Parathyroid adenoma (tissue), 2 donors: ENCODE measurements around the gene GGT5.

Experiments
- H2AFZ ChIP-seq: fragments of 300-600 bp; sonication (generic); one replicate; pipeline ENCODE4 v1.7.0; 2017; ENCODE audit warnings: antibody characterized with exemption, mild to moderate bottlenecking
- H3K27ac ChIP-seq: fragments of 300-600 bp; sonication (generic); one replicate; pipeline ENCODE4 v1.7.0; 2017
- H3K27me3 ChIP-seq: fragments of 300-600 bp; sonication (generic); one replicate; pipeline ENCODE4 v1.7.0; 2017; ENCODE audit warnings: low read length; ENCODE audit not compliant: control insufficient read depth, insufficient read depth
- H3K36me3 ChIP-seq: fragments of 300-600 bp; sonication (generic); one replicate; pipeline ENCODE4 v1.7.0; 2017; ENCODE audit warnings: low read length; ENCODE audit not compliant: control insufficient read depth, insufficient read depth
- H3K4me1 ChIP-seq: fragments of 300-600 bp; sonication (generic); one replicate; pipeline ENCODE4 v1.7.0; 2017; ENCODE audit warnings: control low read depth
- H3K4me2 ChIP-seq: fragments of 300-600 bp; sonication (generic); one replicate; pipeline ENCODE4 v1.7.0; 2017; ENCODE audit warnings: low read length
- H3K4me3 ChIP-seq: fragments of 300-600 bp; sonication (generic); one replicate; pipeline ENCODE4 v1.7.0; 2017; ENCODE audit warnings: low read depth, low read length
- H3K79me2 ChIP-seq: fragments of 300-600 bp; sonication (generic); one replicate; pipeline ENCODE4 v1.7.0; 2017; ENCODE audit warnings: control low read depth
- H3K9ac ChIP-seq: fragments of 300-600 bp; sonication (generic); one replicate; pipeline ENCODE4 v1.7.0; 2017; ENCODE audit warnings: mild to moderate bottlenecking
- H3K9me3 ChIP-seq: fragments of 300-600 bp; sonication (generic); one replicate; pipeline ENCODE4 v1.7.0; 2017; ENCODE audit warnings: low read length; ENCODE audit not compliant: control insufficient read depth
- TF ChIP-seq, protein P1 (sequence below): fragments of 300-600 bp; sonication (generic); IDR thresholded peaks from one replicate; pipeline ENCODE4 v1.7.0; 2017; ENCODE audit warnings: antibody characterized with exemption, mild to moderate bottlenecking
- donor health status: primary hyperparathyroidism.

GGT5 gene

DNA sequence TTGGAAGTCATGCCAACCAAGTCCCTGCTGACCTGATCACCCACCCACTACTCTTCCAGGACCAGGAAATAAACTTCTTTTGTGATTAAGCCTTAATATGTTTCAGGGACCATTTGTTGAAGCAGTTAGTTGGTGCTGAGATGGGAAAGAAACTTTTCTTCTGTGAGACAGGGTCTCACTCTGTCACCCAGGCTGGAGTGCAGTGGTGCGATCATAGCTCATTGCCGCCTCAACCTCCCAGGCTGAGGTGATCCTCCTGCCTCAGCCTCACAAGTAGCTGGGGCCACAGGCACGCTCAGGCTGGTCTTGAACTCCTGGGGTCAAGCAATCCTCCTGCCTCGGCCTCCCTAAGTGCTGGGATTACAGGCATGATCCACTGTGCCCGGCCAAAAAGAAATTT is 53.0 kb downstream of the GGT5 start:
- H3K4me2 ChIP-seq, result no peak overlapping the region
- H3K9ac ChIP-seq, result no peak overlapping the region
- H3K79me2 ChIP-seq, result no peaks in the 10 kb centered on the region
- TF ChIP-seq, protein P1, sequence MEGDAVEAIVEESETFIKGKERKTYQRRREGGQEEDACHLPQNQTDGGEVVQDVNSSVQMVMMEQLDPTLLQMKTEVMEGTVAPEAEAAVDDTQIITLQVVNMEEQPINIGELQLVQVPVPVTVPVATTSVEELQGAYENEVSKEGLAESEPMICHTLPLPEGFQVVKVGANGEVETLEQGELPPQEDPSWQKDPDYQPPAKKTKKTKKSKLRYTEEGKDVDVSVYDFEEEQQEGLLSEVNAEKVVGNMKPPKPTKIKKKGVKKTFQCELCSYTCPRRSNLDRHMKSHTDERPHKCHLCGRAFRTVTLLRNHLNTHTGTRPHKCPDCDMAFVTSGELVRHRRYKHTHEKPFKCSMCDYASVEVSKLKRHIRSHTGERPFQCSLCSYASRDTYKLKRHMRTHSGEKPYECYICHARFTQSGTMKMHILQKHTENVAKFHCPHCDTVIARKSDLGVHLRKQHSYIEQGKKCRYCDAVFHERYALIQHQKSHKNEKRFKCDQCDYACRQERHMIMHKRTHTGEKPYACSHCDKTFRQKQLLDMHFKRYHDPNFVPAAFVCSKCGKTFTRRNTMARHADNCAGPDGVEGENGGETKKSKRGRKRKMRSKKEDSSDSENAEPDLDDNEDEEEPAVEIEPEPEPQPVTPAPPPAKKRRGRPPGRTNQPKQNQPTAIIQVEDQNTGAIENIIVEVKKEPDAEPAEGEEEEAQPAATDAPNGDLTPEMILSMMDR, result no peak
- no peaks in the 10 kb centered on the region for H3K9me3 ChIP-seq
- H3K27me3 ChIP-seq, result no peaks in the 10 kb centered on the region
- H3K36me3 ChIP-seq, result no peaks in the 10 kb centered on the region
- H2AFZ ChIP-seq, result no peak overlapping the region
- H3K4me1 ChIP-seq, result peaks cover 2% of the 10 kb centered on the region
- no peak overlapping the region for H3K4me3 ChIP-seq
- H3K27ac ChIP-seq, result no peak overlapping the region

DNA sequence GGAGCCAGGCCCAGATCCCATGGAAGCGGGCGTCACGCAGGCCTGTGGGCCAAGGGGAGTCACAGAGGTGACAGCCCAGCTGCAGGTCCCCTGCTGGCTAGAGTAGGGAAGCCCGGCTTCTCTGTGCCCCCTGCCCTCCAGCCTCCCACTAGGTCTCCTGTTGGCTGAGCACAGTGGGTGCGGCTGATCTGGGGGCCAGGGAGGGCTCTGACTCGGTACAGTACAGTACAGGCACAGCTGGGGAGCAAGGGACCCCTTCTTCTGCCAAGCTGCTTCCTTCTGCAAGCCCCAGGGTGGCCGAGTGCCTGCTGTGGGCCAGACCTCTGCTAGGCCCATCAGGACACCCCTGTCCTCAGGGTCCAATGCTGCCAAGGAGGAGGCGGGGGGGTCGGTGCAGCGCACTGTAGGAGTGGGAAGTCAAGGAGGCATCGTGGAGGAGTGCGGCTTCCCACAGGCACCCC is 53.5 kb downstream of the GGT5 start:
- TF ChIP-seq, protein P1, result no peak
- Histone ChIP-seq H3K9me3 (no peaks in the 10 kb centered on the region), H3K4me1 (peaks cover 2% of the 10 kb centered on the region), H3K79me2 (no peaks in the 10 kb centered on the region), H3K36me3 (no peaks in the 10 kb centered on the region), H3K4me2 (no peak overlapping the region), H3K27me3 (no peaks in the 10 kb centered on the region), H3K4me3 (no peak overlapping the region), H2AFZ (no peak overlapping the region), H3K9ac (no peak overlapping the region), H3K27ac (no peak overlapping the region)

DNA sequence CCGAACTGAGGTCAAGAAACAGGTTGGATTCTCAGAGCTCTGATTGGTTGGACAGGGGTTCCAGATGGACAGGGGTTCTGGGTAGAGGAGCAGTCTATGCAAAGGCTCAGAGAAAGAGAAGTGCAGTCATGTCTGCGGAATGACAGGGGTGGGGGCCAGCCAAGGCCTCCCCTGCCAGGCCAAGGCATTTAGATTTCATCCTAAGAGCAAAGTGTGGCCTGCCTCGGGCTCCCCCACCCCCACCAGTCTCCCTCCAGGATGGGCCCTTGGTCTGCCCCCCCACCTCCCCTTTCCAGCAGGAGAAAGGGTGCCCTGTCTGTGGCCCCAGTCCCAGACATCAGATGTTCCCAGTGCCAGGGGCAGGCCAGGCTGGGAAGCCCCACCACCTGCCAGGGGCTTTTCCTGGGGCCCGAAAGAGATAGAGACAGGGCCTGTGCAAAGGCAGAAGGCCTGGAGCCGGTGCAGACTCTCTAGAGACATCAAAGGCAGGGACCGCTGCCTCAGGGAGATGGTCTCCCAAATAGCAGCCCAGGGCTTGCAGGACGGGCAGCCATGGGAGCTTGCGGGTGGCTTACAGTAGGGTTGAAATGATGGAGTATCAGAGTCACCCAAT is 54.2 kb downstream of the GGT5 start:
- Histone ChIP-seq H3K36me3 (no peaks in the 10 kb centered on the region), H3K4me3 (no peak overlapping the region), H3K9me3 (no peaks in the 10 kb centered on the region), H3K4me2 (no peak overlapping the region), H2AFZ (no peak overlapping the region), H3K27ac (no peak overlapping the region), H3K4me1 (no peaks in the 10 kb centered on the region), H3K9ac (no peak overlapping the region), H3K79me2 (no peaks in the 10 kb centered on the region), H3K27me3 (no peaks in the 10 kb centered on the region)
- TF ChIP-seq, protein P1, result no peak

DNA sequence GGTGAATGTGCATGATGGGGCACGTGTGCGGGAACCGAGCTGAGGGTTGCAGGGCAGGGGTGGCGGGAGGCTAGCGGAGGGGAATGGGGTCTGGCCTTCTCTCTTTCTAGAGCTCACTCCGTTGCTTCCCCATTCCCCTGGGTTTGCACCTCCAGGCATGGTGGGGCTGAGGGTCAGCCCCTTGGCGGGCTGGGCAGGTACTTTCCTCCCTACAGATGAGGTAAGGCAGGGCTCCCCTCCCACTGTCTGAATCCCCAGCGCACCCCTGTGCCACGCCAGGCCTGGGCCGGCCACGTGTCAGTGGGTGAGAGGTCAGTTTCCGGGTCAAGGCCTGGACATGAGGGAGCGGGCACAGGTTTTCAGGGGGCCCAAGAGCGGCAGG is 54.7 kb downstream of the GGT5 start:
- H3K4me1 ChIP-seq, result no peaks in the 10 kb centered on the region
- no peak overlapping the region for H3K27ac ChIP-seq
- H3K9me3 ChIP-seq, result no peaks in the 10 kb centered on the region
- no peak overlapping the region for H3K4me2 ChIP-seq
- H3K36me3 ChIP-seq, result no peaks in the 10 kb centered on the region
- no peak overlapping the region for H2AFZ ChIP-seq
- TF ChIP-seq, protein P1, result no peak
- no peaks in the 10 kb centered on the region for H3K27me3 ChIP-seq
- no peak overlapping the region for H3K4me3 ChIP-seq
- no peaks in the 10 kb centered on the region for H3K79me2 ChIP-seq
- no peak overlapping the region for H3K9ac ChIP-seq
